SK-N-MC (cell line): Measurements from ENCODE around the gene WRNIP1.

ENCODE experiments used
- EZH2 ChIP-seq: fragments of 200-600 bp; sonication (generic); IDR thresholded peaks from one replicate; pipeline ENCODE4 v1.6.1; 2017; ENCODE audit warnings: antibody characterized with exemption
- POLR2AphosphoS5 ChIP-seq: IDR thresholded peaks from 2 replicates; pipeline ENCODE4 v1.6.1; 2012; ENCODE audit warnings: mild to moderate bottlenecking, low read depth, low read length, borderline replicate concordance

DNA sequence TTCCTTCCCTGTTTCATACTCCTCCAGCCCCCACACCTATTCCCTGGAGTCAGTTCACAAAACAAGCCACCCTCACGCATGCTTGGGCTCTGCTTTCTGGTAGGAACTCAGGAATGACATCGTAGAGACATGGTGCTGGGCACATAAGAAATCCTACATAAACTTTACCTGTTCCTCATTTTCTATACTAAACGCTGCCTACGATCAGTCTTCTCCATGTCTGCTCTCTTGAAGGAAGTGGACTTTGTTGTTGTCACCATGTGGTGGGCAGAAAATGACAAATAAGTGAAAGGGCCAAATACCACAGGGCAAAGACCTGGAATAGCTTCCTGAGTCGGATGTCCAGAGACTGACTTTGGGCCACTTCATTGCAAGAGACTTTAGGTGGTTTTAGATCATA, 24.6 kb upstream of the WRNIP1 start:
- TF ChIP-seq EZH2 (no peak), POLR2AphosphoS5 (no peak)
